HG02973 (cell line): ENCODE measurements around the gene THSD4.
"Not testable (repeated sequence)": the region's sequence is repeated elsewhere in the genome, so short reads cannot be mapped to it uniquely, and the experiment has no call there.

ENCODE experiments used
- ATAC-seq: cut with Tn5 transposase; IDR thresholded peaks from one replicate; pipeline ENCODE4 v1.9.1; 2021; ENCODE audit warnings: moderate library complexity; ENCODE audit not compliant: unreplicated experiment

THSD4 gene

GRCh38 chr15:71252044-71252739 is 136.9 kb downstream of the THSD4 start:
- ATAC-seq: no peak

GRCh38 chr15:71252740-71253047 is 137.4 kb downstream of the THSD4 start:
- no peak for ATAC-seq

GRCh38 chr15:71254491-71254890 is 139.2 kb downstream of the THSD4 start:
- ATAC-seq: no peak

GRCh38 chr15:71256934-71257664 is 141.8 kb downstream of the THSD4 start:
- ATAC-seq: no peak

GRCh38 chr15:71259866-71260265 is 144.6 kb downstream of the THSD4 start:
- ATAC-seq: no peak

- no peak for ATAC-seq
These were observed 146.1 kb downstream of the THSD4 start for GRCh38 chr15:71261418-71261817.

- ATAC-seq: no peak
These were observed 146.6 kb downstream of the THSD4 start for GRCh38 chr15:71261909-71262308.

- no peak for ATAC-seq
These were observed 147.3 kb downstream of the THSD4 start for GRCh38 chr15:71262599-71262998.

GRCh38 chr15:71265606-71266005 is 150.3 kb downstream of the THSD4 start:
- not testable (repeated sequence) for ATAC-seq

GRCh38 chr15:71271327-71271726 is 156.1 kb downstream of the THSD4 start:
- no peak for ATAC-seq

GRCh38 chr15:71272932-71273331 is 157.7 kb downstream of the THSD4 start:
- no peak for ATAC-seq

GRCh38 chr15:71273731-71274447 is 158.6 kb downstream of the THSD4 start:
- ATAC-seq: no peak

GRCh38 chr15:71274448-71274798 is 159.2 kb downstream of the THSD4 start:
- no peak for ATAC-seq

GRCh38 chr15:71275098-71275497 is 159.8 kb downstream of the THSD4 start:
- ATAC-seq: no peak

- no peak for ATAC-seq
These were observed 160.5 kb downstream of the THSD4 start for GRCh38 chr15:71275566-71276335.

- ATAC-seq: no peak
These were observed 161.0 kb downstream of the THSD4 start for GRCh38 chr15:71276336-71276665.

GRCh38 chr15:71278989-71279756 is 163.9 kb downstream of the THSD4 start:
- no peak for ATAC-seq

GRCh38 chr15:71279757-71280141 is 164.5 kb downstream of the THSD4 start:
- ATAC-seq: no peak

- no peak for ATAC-seq
These were observed 164.9 kb downstream of the THSD4 start for GRCh38 chr15:71280206-71280605.

GRCh38 chr15:71281256-71281655 is 166.0 kb downstream of the THSD4 start:
- ATAC-seq: no peak

GRCh38 chr15:71282076-71282475 is 166.8 kb downstream of the THSD4 start:
- ATAC-seq: no peak
